Measurements from ENCODE around the gene STAT5A. TPM values are rescaled to one million over a fixed set of nuclear protein-coding genes. Genes with fewer than 3 reads are reported as not detected.

Gene STAT5A
- total and polyA plus RNA-seq, 9 of the 15 experiments (the other 6 are each of a cell fraction or from before 2014, with no cell fraction given): 79.9 to 415 (median 196) TPM

GRCh38 chr17:42317266-42317845 lies 29.1 kb downstream of the STAT5A start (continued):
- TF ChIP-seq CUX1 (CRISPR knock-in tag; IDR thresholded peaks at IDR 0.05) (peak; percentile 48; the same call in 1 of the 2 replicates), ARID3A (IDR thresholded peaks at IDR 0.05; ENCODE audit: borderline replicate concordance, low read depth, low read length) (no peak), DPF2 (IDR thresholded peaks at IDR 0.05) (peak; percentile 23; the same call in 1 of the 2 replicates), E2F6 (IDR thresholded peaks at IDR 0.05; ENCODE audit: borderline replicate concordance in 1 of 2, extremely low read depth in 1 of 2, insufficient read depth in 1 of 2, insufficient read length in 1 of 2, low read depth in 1 of 2, low read length in 1 of 2, poor library complexity in 1 of 2, severe bottlenecking in 1 of 2) (peak; percentile 44 to 53), L3MBTL2 (IDR thresholded peaks at IDR 0.05) (peak; percentile 91), RNF219 (CRISPR knock-in tag; IDR thresholded peaks at IDR 0.05) (peak; percentile 12; the same call in 1 of the 2 replicates), LCOR (CRISPR knock-in tag; IDR thresholded peaks at IDR 0.05) (0 out of 2 replicates have a peak, but pooled peaks have one; percentile 33), MEF2A (IDR thresholded peaks at IDR 0.05; ENCODE audit: control insufficient read depth, low read depth, low read length) (no peak), TRIM25 (IDR thresholded peaks at IDR 0.05; ENCODE audit: borderline replicate concordance) (no peak), HIVEP1 (CRISPR knock-in tag; IDR thresholded peaks at IDR 0.05) (0 out of 2 replicates have a peak, but pooled peaks have one; percentile 3)

Measured in K562 (cell line).